NCI-H187 treated with DMSO at 0.1 percent for 48 hours (cell line): Measurements from ENCODE around the gene CD164L2.
"Not testable (repeated sequence)": the region's sequence is repeated elsewhere in the genome, so short reads cannot be mapped to it uniquely, and the experiment has no call there.

Source experiments
- DNase-seq: peaks from one replicate; lab custom pipeline; 2025; lab: John Stamatoyannopoulos, UW

Gene CD164L2

DNA sequence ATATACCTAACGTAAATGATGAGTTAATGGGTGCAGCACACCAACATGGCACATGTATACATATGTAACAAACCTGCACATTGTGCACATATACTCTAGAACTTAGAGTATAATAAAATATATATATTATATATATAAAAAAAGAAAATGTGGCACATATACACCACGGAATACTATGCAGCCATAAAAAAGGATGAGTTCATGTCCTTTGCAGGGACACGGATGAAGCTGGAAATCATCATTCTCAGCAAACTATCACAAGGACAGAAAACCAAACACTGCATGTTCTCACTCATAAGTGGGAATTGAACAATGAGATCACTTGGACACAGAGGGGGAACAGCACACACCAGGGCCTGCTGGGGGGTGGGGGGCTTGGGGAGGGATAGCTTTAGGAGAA is 1.7 kb upstream of the CD164L2 start:
- not testable (repeated sequence) for DNase-seq

DNA sequence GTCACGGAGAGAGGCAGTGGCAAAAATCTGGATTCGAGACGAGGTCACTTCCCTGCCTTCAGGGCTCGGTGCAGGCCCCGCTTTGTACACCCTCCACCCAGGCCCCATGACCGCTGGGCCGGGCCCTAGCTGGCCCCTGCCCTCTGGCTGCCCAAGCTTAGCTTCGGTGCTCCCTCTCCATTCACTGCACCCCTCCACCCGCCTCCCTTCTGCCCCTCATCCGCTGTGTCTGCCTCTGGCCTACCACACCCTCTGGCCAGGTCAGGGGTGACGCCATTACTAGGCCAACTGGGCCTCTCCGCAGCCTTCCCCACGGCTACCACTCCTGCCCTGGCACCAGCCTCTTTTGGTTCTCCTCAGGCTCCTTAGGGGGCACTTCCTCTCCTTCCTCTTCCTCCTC is 528 bp upstream of the CD164L2 start:
- DNase-seq: no peak

DNA sequence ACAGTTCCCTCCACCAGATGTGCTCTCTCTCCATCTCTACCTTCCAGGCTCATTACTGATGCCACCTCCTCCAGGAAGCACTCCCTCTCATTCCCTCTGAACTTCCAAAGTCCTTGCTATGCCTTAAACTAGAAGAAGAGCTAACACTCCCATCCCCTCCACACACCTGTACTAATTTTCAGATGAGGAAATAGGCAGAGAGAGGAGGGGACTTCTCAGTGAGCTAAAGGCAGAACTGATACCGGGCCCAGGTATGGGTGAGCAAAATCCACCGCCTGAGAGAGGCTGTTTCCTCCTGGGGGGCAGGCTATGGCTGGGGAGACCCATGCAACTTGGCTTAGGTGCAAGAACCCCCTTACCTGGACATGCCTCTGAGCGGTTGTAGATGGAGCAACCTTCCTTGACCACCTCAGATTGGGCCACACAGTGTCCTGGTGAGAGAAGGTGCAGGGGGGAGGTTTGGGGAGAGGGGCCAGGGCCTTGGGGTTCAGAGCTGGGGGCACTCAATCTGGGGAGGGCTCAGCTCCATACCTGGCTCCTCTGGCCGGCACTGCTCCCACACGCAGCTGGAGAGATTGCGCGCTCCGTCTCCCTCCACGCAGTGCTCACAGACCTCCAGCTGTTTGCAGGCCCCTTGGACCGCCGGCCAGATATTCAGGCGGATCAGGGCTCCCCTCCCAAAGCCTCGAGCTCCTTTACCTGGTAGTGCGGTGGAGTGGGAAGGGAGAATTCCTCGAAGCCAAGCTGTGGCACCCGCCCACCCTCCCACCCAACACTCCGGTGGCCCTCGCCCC is 967 bp downstream of the CD164L2 start:
- DNase-seq: no peak

DNA sequence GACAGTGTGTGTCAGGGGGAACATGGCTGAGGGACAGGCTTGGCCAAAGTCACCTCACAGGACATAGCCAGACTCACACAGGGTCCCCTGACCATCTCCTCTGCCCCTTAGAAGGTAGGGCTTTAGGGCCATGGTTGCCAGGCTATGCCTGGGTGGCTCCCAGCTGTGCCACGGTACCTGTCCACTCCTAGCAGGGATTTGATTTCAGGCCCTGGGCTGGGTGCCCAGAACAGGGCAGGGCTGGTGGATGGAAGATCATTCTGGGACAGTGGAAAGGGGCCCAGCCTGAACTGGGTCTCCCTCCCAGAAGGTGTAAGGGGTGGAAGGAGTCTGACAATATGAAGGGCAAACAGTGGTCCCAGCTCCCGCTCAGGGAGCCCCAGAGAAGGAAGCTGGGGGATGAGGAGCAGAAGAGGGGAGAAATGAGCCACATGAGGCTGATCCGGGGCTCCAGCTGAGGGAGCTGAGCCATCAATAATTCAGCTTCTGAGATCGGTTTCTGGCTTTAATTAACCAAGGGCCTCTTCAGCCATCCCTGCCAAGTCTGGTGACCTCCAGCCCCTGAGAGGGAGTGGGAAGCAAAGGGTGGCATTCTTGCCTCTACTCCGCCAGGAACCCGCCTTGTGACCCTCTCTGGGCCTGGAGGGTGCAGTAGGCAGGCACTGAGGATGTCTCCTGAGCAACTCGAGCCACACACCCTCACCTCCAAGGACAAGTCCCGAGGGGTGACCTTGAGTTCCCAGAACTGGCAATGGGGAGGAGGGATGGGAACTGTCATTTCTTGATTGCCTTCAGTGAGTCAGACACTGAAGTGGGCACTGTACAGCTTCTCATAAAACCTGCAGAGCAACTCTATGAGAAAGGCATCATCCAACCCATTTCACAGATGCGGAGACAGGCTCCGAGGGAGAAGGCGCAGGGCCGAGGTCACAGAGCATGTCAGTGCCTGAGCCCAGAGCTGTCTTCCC is 2.1 kb downstream of the CD164L2 start:
- no peak for DNase-seq

DNA sequence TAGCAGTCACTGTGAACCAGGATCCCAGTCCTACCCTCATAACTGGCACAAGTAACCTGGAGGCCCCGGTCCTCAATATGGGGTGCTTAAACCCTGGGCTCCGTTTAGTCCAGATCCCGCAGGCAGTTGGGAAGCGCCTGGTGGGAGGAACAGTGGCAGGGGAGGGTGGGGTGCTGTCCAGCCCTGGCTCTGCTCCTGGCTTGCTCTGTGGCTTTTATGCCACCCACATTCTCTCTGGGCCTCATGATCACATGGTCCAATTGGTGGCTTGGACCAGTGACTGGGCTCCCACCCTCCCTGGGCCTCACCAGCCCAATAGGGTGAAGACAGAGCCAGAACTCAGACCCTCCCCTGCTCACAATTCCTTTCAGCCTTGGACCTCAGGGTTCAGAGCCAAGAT is 2.9 kb downstream of the CD164L2 start:
- DNase-seq: no peak

DNA sequence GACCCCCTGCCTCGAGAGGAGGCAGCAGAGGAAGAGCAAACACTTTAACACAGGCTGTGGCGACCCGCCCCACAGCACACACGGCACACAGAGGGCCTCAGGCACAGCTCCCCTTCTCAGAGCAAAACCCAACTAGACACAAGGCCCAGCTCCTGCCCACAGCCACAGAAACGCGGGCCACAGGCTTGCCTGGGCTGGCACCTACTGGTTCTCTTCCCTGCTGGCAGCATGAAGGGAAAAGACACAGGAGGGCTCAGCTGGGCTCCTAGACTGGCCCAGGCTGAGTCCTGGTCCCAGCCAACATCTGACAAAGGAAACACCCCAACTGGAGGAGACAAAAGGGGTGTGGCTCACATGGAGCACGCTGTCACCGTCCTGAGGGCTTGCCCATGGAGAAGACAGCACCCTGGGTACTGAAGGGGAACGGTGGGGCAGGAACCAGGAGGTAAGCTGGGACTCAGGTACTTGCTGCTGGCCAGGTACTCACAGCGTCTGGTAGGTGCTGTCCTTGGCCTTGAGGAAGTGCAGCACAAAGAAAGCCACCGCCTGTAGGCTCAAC is 3.5 kb downstream of the CD164L2 start:
- no peak for DNase-seq

DNA sequence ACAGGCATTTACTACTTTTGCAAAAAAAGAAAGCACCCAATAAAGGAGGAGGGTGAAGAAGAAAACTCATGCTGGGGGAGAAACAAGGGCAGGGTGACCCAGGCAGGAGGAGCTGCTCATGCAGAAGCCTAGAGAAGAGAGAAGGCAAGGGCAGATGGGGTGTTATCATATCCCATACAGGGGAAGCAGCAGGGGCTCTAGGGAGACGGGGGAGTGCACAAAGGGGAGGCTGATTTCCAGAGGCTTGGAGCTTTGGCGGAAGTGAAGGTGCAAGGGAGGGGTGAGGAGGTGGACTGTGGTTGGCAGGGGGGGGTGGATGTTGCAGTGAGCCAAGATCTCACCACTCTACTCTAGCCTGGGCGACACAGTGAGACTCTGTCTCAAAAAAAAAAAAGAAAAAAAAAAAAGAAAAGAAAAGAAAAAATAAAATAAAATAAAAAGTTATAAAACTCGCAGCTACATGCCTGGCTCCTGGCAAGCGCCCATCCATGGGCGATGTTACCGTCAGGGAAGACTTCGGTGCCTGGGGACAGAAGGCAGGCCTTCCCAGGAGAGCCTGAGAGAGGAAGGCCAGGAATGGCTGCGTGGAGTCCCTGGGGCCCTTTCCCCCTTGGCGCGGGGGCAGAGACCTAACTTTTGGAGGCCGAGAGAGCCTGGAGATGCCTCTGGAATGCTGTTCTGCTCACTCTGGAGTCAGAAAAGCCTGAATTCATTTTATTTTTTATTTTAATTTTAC is 5.2 kb downstream of the CD164L2 start:
- no peak for DNase-seq

DNA sequence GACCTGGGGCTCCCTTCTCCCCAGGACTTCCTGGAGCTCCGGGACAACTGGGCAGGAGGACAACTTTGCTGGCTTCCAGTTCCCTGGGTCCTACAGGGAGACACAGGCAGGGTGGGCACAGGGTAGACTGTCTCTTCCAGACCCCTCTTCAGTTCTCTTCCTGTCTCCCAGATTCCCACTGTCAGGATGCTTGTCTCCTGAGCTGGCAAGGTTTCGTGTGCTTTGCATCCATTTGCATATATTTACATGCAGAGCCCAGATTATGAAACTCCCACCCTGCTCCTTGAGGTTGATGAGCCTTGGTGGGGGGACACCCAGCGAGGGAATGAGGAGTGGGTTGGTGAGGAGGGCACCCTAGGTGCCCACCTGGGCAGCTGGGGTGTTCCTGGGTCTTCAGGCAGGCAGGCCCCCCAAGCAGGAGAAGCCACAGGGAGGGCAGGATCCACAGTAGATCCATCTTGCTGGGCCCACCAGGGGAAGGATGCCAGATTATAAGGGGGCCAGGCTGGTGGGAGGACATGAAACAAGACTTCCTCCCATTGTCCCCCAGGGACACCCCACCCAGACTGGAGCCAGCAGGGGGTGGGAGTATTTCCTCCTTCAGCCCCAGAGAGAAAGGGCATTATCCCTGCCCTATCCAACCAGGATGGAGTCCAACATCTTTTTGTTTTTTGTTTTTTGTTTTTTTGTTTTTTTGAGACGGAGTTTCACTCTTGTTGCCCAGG is 8.6 kb downstream of the CD164L2 start, which contains the start of gene FCN3:
FCN3 (minus strand) TSS at position 463 of the 725 bp plus-strand sequence; CDS start at position 457, 6 bp downstream.
- no peak for DNase-seq

DNA sequence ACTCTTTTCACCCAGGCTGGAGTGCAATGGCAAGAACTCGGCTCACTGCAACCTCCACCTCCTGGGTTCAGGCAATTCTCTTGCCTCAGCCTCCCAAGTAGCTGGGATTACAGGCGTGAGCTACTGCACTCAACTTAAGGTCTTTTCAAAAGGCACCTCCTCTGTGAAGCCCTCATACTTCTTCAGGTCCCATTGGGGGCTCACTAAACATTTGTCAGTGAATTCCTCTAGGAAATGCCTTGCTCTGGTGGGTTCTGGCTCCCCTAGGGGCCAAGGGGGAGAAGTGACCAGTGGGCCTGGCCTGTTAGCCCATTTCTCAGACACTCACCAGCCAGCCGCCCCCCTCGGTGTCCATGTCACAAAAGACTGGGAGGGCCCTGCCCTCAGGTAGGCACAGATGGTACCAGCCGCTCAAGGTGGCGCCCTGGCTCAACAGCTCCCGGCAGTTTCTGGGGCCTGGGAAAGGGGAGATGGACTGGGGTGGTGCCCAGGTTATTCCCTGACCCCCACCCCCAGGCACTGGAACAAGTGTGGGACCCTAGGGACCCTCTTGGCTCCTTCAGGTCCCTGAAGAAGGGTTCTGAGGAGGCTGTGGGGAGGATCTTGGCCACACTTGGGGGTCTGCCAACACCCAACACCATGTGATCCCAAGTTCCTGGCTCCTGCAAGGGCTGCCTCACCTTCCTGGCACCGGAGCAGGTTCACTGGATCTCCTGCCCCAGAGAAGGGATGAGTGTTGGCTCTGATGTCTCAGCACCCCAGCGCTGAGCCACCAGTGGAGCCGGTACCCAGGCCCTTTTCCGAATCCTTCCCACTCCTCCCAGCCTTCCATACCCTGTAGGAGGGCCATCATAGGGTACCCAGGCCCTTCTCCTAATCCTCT is 10.1 kb downstream of the CD164L2 start:
- no peak for DNase-seq

DNA sequence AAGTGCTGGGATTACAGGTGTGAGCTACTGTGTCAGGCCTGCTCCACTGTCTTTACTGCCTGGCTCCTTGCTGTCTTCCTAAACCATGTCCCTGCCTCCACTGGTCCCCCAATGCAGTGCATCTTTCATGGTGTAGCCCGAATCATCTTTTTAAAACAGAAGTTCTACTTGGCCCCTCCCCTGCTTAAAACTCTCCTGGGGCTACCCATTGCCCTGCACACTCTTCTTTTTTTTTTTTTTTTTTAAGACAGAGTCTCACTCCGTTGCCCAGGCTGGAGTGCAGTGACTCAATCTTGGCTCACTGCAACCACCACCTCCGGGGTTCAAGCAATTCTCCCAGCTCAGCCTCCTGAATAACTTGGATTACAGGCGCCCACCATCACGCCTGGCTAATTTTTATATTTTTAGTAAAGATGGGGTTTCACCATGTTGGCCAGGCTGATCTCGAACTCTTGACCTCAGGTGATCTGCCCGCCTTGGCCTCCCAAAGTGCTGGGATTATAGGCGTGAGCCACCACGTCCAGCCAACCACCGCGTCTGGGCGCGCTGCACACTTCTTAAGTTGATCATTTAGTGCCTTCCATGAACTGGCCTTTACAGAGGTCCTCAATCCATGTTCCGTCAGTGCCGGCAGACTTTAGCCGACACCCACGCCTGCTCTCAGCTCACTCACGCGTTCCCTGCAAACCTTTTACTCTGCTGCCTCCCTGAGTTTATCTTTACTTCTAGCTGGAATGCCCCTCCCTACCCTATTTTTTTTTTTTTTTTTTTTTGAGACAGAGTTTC is 10.9 kb downstream of the CD164L2 start:
- DNase-seq: no peak

DNA sequence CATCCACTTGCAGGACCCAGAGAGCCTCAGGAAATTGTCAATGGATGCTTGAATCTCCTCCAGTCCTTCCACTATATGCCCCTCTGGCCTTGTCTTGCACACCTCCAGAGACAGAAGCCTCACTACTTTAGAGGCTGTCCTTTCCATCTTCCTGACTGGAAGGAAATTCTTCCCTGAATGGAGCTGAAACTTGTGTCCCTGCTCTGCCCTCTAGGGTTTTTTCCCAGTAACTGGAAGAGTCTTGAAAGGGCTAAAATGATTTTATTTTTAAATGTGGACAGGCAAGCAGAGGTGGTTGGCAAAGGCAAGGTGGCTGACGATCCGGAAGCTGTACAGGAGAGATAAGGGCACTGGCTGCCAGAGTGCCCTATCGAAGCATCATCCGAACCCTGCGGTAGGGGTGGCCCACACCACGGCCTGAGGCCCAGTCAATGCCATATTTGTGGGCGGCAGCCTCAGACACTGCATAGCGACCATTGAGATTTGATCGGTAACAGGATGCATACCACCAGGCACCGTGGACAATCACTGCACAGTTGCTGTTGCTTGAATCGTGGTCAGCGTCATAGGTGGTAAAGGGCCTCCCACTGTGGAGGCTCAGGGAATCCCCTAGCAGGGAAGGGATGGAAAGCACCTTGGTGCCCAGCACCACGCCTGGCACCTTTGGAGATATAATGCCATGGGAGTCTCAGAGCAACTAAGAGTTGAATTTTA is 14.1 kb downstream of the CD164L2 start:
- DNase-seq: no peak

DNA sequence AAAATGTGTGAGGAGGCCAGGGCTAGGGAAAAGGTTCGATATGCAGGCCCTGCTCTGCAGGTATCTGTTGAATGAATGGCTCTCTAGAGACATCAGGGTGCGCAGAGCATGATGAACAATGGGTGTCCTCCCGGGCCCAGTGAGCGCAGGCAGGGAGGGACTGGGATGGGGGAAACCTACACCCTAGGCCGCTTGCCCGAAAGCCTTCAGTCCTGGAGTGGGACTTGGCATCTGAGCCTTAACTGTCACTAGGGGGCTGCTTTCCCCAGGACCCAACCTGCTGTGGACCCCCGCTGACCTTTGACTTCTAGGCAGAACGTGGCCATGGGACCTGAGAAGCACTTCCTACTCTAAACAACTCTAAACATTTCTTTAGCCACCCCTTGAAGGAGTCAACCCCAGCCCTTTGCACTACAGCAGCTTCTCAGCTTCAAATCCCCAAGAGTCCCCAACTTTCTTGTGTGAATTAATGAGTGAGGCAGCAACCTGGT is 15.9 kb downstream of the CD164L2 start:
- no peak for DNase-seq

DNA sequence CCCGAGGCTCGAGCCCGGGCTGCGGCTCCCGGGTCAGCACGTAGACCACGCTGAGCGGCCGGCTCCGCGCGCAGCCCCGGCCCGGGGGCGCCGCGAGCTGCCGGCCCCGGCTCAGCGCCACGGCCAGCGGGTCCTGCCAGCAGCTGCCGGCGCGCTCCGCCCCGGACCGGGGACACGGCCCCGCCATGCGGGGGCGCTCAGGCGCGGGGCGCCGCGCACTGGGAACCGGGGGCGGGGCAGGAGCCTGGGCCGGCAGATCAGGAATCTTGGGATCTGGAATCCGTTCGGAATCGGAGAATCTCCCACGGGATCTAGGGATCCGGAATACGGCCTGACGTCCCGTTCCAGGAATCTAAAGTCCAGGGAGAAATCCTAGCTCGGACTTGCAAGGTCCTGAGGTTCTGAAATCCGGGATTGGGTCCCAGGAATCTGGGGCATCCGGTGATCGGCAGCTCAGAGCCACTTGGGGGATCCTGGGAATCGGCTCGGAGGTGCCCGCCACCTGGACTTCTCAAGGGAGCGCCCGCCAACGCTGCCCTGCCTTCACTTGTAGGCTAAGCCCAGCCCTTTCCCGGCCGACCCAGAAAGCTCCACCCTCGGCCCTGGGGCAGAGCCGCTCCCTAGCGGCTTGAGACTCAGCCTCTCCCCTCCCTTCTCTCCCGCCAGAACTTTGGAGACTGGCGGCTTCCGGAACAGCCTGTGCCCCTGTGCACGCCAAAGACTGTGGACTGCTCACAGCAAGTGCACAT is 16.5 kb downstream of the CD164L2 start, which contains the start of gene MAP3K6:
MAP3K6 (minus strand) TSS at position 551 of the 749 bp plus-strand sequence; CDS start at position 187, 364 bp downstream.
- DNase-seq: peak; percentile 9

DNA sequence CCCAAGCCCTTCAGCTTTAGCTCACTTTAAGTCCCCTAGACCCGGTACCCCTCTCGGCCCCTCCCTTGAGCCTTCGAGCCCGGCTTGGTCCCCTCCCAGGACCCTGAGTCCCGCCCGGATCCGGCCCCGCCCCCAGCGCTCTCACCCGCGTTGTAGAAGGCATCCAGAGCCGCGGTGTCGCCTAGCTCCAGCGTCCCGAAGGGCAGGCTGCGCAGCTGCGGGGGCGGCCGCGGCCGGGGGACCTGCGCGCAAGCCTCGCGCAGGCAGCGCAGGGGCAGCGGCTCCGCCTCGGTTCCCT is 17.1 kb downstream of the CD164L2 start:
- no peak for DNase-seq

DNA sequence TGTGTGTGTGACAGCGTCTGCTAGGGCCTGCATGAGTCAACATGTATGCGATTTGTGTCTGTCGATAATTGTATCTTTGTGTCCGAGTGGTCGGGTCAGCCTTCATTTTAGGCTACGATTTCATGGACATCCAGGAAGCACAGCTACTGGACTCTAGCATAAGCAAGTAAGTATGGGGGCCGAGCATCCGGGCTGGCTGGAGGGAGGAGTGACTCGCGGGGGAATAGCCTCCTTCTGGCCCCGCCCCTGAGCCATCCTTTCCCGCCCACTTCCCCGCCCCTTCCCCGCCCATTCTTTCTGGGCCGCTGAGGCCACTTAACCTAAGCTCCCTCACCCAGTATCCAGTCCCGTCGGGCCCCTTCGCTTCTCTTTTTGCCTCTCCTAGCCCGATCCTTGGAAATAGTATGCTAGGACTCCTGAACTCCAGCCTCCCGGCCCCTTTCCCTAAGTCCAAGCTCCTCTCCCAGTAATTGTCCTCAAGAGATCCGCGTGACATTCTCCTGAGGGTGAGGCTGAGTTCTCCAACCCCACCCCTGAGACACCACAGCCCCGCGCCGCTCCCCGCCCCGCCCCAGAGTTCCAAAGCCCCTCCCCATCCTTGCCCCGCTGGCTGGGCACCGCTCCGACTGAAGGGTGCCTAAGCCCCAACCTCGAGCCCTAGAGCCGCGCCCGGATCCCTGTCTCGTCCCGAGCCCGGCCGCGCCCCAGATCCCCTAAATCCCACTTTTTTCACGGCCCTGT is 17.6 kb downstream of the CD164L2 start:
- DNase-seq: peak; percentile 74

DNA sequence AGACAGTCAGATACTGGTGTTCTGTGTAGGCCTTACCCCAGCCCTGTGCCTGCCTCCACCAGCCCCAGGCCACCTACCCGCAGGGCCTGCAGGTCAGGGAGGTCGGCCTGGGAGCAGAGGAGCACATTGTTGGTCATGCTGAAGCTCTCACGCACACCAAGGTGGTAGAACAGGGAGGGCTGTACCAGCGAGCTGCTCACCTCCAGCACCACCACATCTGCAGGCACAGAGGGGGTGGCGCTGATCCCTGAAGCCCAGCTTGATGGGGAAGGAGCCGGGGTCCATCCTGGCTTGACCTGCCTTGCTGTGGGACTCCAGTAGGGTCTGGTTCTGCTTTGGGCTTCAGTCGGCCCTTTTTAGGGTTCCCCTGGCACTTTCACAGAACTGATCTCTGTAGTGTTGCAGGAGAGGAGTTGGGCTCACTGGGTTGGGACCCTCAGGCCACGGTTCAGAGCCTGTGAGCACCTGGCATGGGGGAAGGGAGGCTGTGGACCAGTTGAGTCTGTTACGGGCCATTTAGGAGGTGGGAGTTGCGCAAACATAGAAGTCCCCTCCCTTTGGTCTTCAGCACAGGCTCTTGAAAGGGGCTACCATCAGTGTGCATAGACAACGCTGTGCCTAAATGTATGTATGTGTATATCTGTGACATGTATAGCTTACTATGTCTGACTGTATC is 18.3 kb downstream of the CD164L2 start:
- no peak for DNase-seq
